H1 (cell line): ENCODE measurements around the gene SELENOF. TPM values are rescaled to one million over a fixed set of nuclear protein-coding genes. Genes with fewer than 3 reads are reported as not detected.

ENCODE experiments used
- CTCF ChIA-PET: fragments of 300-600 bp; sonication (Branson Sonifier 250); formaldehyde crosslinking; loops from one replicate; lab custom pipeline; 2021; ENCODE audit not compliant: partially characterized antibody; lab: Charles Lee
- POLR2A ChIA-PET: fragments of 300-600 bp; sonication (Branson Sonifier 250); formaldehyde crosslinking; loops from one replicate; lab custom pipeline; 2021; ENCODE audit warnings: inconsistent platforms; ENCODE audit not compliant: partially characterized antibody; lab: Charles Lee
- DNase-seq, 2 experiments: peaks; one replicate each; pipeline versions ENCODE4 v3.0.0 to v3.0.0-alpha.2; 2010 to 2022; ENCODE audit warnings: low spot score in 2 of 2, low read depth in 1 of 2, mixed read lengths in 1 of 2
- FAIRE-seq: peaks from 2 replicates; lab custom pipeline; 2011; peaks lifted over from hg19 to GRCh38; lab: Jason Lieb, UNC
- H2AFZ ChIP-seq: 2 replicates; pipeline ENCODE4 v1.8.1; 2012; ENCODE audit warnings: low read length, inconsistent platforms
- H2AK5ac ChIP-seq: 2 replicates; pipeline ENCODE4 v1.6.1; 2013; ENCODE audit warnings: low read depth, low read length
- H2BK120ac ChIP-seq: replicated peaks from 2 replicates; pipeline ENCODE3; 2013; ENCODE audit warnings: low read depth, low read length, inconsistent platforms
- H2BK12ac ChIP-seq: 2 replicates; pipeline ENCODE4 v1.6.1; 2013; ENCODE audit warnings: low read depth, low read length
- H2BK15ac ChIP-seq: 2 replicates; pipeline ENCODE4 v1.6.1; 2013; ENCODE audit warnings: low read length
- H2BK20ac ChIP-seq: 2 replicates; pipeline ENCODE4 v1.6.1; 2013; ENCODE audit warnings: low read length
- H2BK5ac ChIP-seq: 2 replicates; pipeline ENCODE4 v1.6.1; 2013; ENCODE audit warnings: low read depth, low read length
- H3K14ac ChIP-seq: 2 replicates; pipeline ENCODE4 v1.6.1; 2013; ENCODE audit warnings: inconsistent platforms; ENCODE audit not compliant: insufficient read length
- H3K18ac ChIP-seq: 2 replicates; pipeline ENCODE4 v1.6.1; 2013; ENCODE audit warnings: low read length; ENCODE audit errors: extremely low read depth
- H3K23ac ChIP-seq: 2 replicates; pipeline ENCODE4 v1.6.1; 2013; ENCODE audit warnings: inconsistent platforms; ENCODE audit not compliant: insufficient read length
- H3K23me2 ChIP-seq: 2 replicates; pipeline ENCODE4 v1.6.1; 2013; ENCODE audit warnings: low read depth, low read length
- H3K27ac ChIP-seq: 2 replicates; pipeline ENCODE4 v1.6.1; 2011; ENCODE audit warnings: low read depth, low read length, inconsistent platforms
- H3K27me3 ChIP-seq, 4 experiments: replicated peaks in 1 of 4; 1 replicate in 1 of 4; 2 replicates in 3 of 4; pipeline versions ENCODE4 v1.6.1 to v1.8.1; 2011 to 2013; ENCODE audit warnings: low read length in 3 of 4, mild to moderate bottlenecking in 3 of 4, inconsistent platforms in 2 of 4, mixed read lengths in 2 of 4, moderate library complexity in 1 of 4; ENCODE audit not compliant: control insufficient read depth in 3 of 4, insufficient read depth in 3 of 4; ENCODE audit errors: extremely low read depth in 1 of 4
- H3K36me3 ChIP-seq, 4 experiments: 2 replicates each; pipeline versions ENCODE4 v1.6.1 to v1.8.1; 2011 to 2013; ENCODE audit warnings: mild to moderate bottlenecking in 4 of 4, low read length in 3 of 4, moderate library complexity in 2 of 4, control low read depth in 1 of 4, inconsistent platforms in 1 of 4; ENCODE audit not compliant: insufficient read depth in 4 of 4, control insufficient read depth in 2 of 4
- H3K4ac ChIP-seq: replicated peaks from 2 replicates; pipeline ENCODE3; 2013; ENCODE audit warnings: low read length, low read depth, mixed read lengths, inconsistent platforms; ENCODE audit not compliant: insufficient read length
- H3K4me1 ChIP-seq, 4 experiments: replicated peaks in 1 of 4; 1 replicate in 1 of 4; 2 replicates in 3 of 4; pipeline versions ENCODE4 v1.6.1 to v1.8.1; 2011 to 2013; ENCODE audit warnings: low read length in 3 of 4, inconsistent platforms in 2 of 4, mixed read lengths in 1 of 4; ENCODE audit not compliant: insufficient read depth in 4 of 4, control insufficient read depth in 3 of 4
- H3K4me2 ChIP-seq, 2 experiments: 2 replicates each; pipeline versions ENCODE4 v1.6.1 to v1.8.1; 2011 to 2013; ENCODE audit warnings: low read depth in 2 of 2, low read length in 2 of 2, control low read depth in 1 of 2, inconsistent platforms in 1 of 2, mild to moderate bottlenecking in 1 of 2; ENCODE audit not compliant: insufficient read depth in 1 of 2
- H3K4me3 ChIP-seq, 4 experiments: fragments of 200-600, 300-600 bp in 1 of 4; sonication (generic), shearing (Covaris generic), sonication (Bioruptor Twin) in 1 of 4; 2 replicates each; pipeline versions ENCODE4 v1.5.1 to v1.8.1; 2011 to 2016; ENCODE audit warnings: low read length in 4 of 4, low read depth in 3 of 4, control low read depth in 2 of 4, inconsistent platforms in 2 of 4, mild to moderate bottlenecking in 2 of 4, mixed read lengths in 1 of 4, moderate library complexity in 1 of 4; ENCODE audit not compliant: insufficient read depth in 2 of 4; ENCODE audit errors: extremely low read depth in 1 of 4
- H3K56ac ChIP-seq: replicated peaks from 2 replicates; pipeline ENCODE3; 2013; ENCODE audit warnings: low read depth, mild to moderate bottlenecking, mixed read lengths, low read length, inconsistent platforms; ENCODE audit not compliant: insufficient read length
- H3K79me1 ChIP-seq: 2 replicates; pipeline ENCODE4 v1.6.1; 2013; ENCODE audit warnings: low read depth, low read length, control low read depth
- H3K79me2 ChIP-seq, 2 experiments: 2 replicates each; pipeline versions ENCODE4 v1.6.1 to v1.8.1; 2012 to 2013; ENCODE audit warnings: low read length in 2 of 2, mild to moderate bottlenecking in 2 of 2, inconsistent platforms in 1 of 2; ENCODE audit not compliant: insufficient read depth in 2 of 2, control insufficient read depth in 1 of 2
- H3K9ac ChIP-seq, 4 experiments: replicated peaks in 1 of 4; 1 replicate in 1 of 4; 2 replicates in 3 of 4; pipeline versions ENCODE4 v1.6.1 to v1.8.1; 2011 to 2013; ENCODE audit warnings: low read depth in 3 of 4, low read length in 3 of 4, control low read depth in 2 of 4, mild to moderate bottlenecking in 2 of 4, moderate library complexity in 2 of 4, inconsistent platforms in 1 of 4; ENCODE audit errors: extremely low read depth in 1 of 4
- H3K9me3 ChIP-seq, 2 experiments: 2 replicates each; pipeline versions ENCODE4 v1.6.1 to v1.8.1; 2012 to 2013; ENCODE audit warnings: mild to moderate bottlenecking in 2 of 2, moderate library complexity in 2 of 2, control low read depth in 1 of 2, inconsistent platforms in 1 of 2, low read depth in 1 of 2, low read length in 1 of 2, mixed read lengths in 1 of 2; ENCODE audit not compliant: insufficient read depth in 2 of 2
- H4K20me1 ChIP-seq, 2 experiments: replicated peaks in 1 of 2; 2 replicates each; pipeline versions ENCODE3 to v1.8.1; 2011 to 2013; ENCODE audit warnings: inconsistent platforms in 2 of 2, low read length in 2 of 2, mild to moderate bottlenecking in 1 of 2; ENCODE audit not compliant: insufficient read depth in 2 of 2, control insufficient read depth in 1 of 2
- H4K5ac ChIP-seq: 2 replicates; pipeline ENCODE4 v1.6.1; 2013; ENCODE audit warnings: low read length, low read depth, mixed read lengths, inconsistent platforms; ENCODE audit not compliant: insufficient read length
- H4K8ac ChIP-seq: 2 replicates; pipeline ENCODE4 v1.8.0; 2013; ENCODE audit warnings: mild to moderate bottlenecking, moderate library complexity, low read length, inconsistent platforms; ENCODE audit not compliant: insufficient read depth; ENCODE audit errors: extremely low read depth
- H4K91ac ChIP-seq: replicated peaks from 2 replicates; pipeline ENCODE3; 2013; ENCODE audit warnings: low read length, mixed read lengths, inconsistent platforms; ENCODE audit not compliant: insufficient read length
- CBX5 ChIP-seq: fragments of 300-800, 300-1000 bp; sonication (generic); IDR thresholded peaks from 2 replicates; pipeline ENCODE4 v1.7.1; 2016; ENCODE audit warnings: antibody characterized with exemption, low read length, low read depth
- GABPA ChIP-seq: IDR thresholded peaks from 2 replicates; pipeline ENCODE4 v1.6.1; 2011; ENCODE audit warnings: mild to moderate bottlenecking, low read length, moderate library complexity, borderline replicate concordance; ENCODE audit not compliant: insufficient read depth
- KDM4A ChIP-seq: IDR thresholded peaks from one replicate; pipeline ENCODE4 v1.7.1; 2012; ENCODE audit warnings: low read depth, mild to moderate bottlenecking, moderate library complexity, low read length, inconsistent platforms; ENCODE audit not compliant: severe bottlenecking
- NANOG ChIP-seq: IDR thresholded peaks from 2 replicates; pipeline ENCODE4 v1.6.1; 2011; ENCODE audit warnings: low read length, low read depth, mild to moderate bottlenecking, inconsistent platforms; ENCODE audit not compliant: insufficient read depth, poor library complexity, severe bottlenecking
- TEAD4 ChIP-seq: IDR thresholded peaks from 2 replicates; pipeline ENCODE4 v1.6.1; 2012; ENCODE audit warnings: low read depth, low read length, inconsistent platforms, mixed read lengths
- YY1 ChIP-seq: IDR thresholded peaks from 2 replicates; pipeline ENCODE4 v1.6.1; 2011; ENCODE audit warnings: low read depth, mild to moderate bottlenecking, low read length
- WGBS, 2 experiments: shearing (Covaris generic) in 1 of 2; methylation state at CpG; one replicate each; pipeline versions ENCODE4 v1.1.6 to v1.1.7; 2013 to 2015; ENCODE audit warnings: low lambda C conversion rate in 2 of 2, mixed read lengths in 2 of 2, inconsistent platforms in 1 of 2, low coverage in 1 of 2, missing lambda C conversion rate in 1 of 2; ENCODE audit not compliant: insufficient replicate concordance in 2 of 2, insufficient coverage in 1 of 2, insufficient read length in 1 of 2; ENCODE audit errors: extremely low coverage in 1 of 2, missing lambda C conversion rate in 1 of 2; 5-methylcytosine and 5-hydroxymethylcytosine counted together
- polyA plus RNA-seq, 7 experiments: library from polyadenylated mRNA; depleted of rRNA in 3 of 7; stranded (reverse) in 5 of 7; unstranded in 2 of 7; fragments of >200 nt in 5 of 7; fragments of 200-250 nt in 2 of 7; gene quantifications; 1 replicate in 5 of 7; 2 replicates in 1 of 7; 4 replicates in 1 of 7; pipeline versions ENCODE4 v1.2.1 to v1.2.3, GENCODE V29; 2011 to 2013; ENCODE audit warnings: missing spikeins in 2 of 7, mixed read lengths in 2 of 7
- total RNA-seq: library from RNA; stranded (reverse); fragmentation: NEBNext Ultra II Directional; extraction: Animal tissue kit (Norgen Biotek cat#: 25700); gene quantifications from 2 replicates; pipeline ENCODE4 v1.2.1, GENCODE V29; 2021

Gene SELENOF
- total and polyA plus RNA-seq, 2 of the 8 experiments (the other 6 are each of a cell fraction or from before 2014, with no cell fraction given), result 70.7 to 163 TPM

GRCh38 chr1:86951430-86951829 is 37.5 kb upstream of the SELENOF start:
- Histone ChIP-seq H3K36me3 (no peaks in the 10 kb centered on the region), H2BK20ac (no peak overlapping the region), H3K23me2 (no peaks in the 10 kb centered on the region), H3K79me2 (peaks cover 3 to 95% of the 10 kb centered on the region in 2 experiments; a peak in 3 of 4 replicates), H3K4me1 (peaks cover 0 to 10% (median 4%) of the 10 kb centered on the region in 4 experiments; a peak in 4 of 7 replicates), H4K91ac (no peak overlapping the region), H4K8ac (no peak overlapping the region), H2BK120ac (no peak overlapping the region), H3K79me1 (peaks cover 2% of the 10 kb centered on the region; the same call in 1 of the 2 replicates), H3K4me2 (no peak overlapping the region), H3K9ac (no peak overlapping the region), H4K5ac (no peak overlapping the region), H2AFZ (no peak overlapping the region), H2BK12ac (no peak overlapping the region), H2BK15ac (no peak overlapping the region), H3K9me3 (peaks cover 0 to 2% of the 10 kb centered on the region in 2 experiments; a peak in 1 of 4 replicates), H4K20me1 (peaks cover 0 to 1% of the 10 kb centered on the region in 2 experiments), H3K27me3 (no peaks in the 10 kb centered on the region), H3K18ac (no peak overlapping the region), H3K23ac (no peak overlapping the region), H3K27ac (no peak overlapping the region), H3K56ac (no peak overlapping the region), H3K14ac (no peak overlapping the region), H2BK5ac (no peak overlapping the region), H2AK5ac (no peak overlapping the region), H3K4ac (no peak overlapping the region), H3K4me3 (no peak overlapping the region)
- WGBS, 2 experiments, result 83% methylated on average over 1 of the region's 1 CpG; no CpG with 5 or more reads in 1 of the 2 experiments
- no peak for DNase-seq
- TF ChIP-seq YY1 (no peak), NANOG (no peak), GABPA (no peak), CBX5 (no peak), KDM4A (no peak), TEAD4 (no peak)
- no peak for FAIRE-seq
- CTCF ChIA-PET, result no interaction called here
- POLR2A ChIA-PET, result no interaction called here
